Stimulated activated CD8-positive, alpha-beta memory T cell treated with anti-CD3 and anti-CD28 coated beads, Interleukin-4, amount 100 ng/mL, for 4 hours (primary cell): ENCODE measurements around the gene CCL3.

Experiments used
- DNase-seq, 2 donors: peaks; one replicate each; pipeline ENCODE4 v3.0.0-alpha.2; 2020; ENCODE audit warnings: low read depth in 2 of 2, low spot score in 1 of 2

Gene CCL3

GRCh38 chr17:36049643-36050042 lies 40.3 kb downstream of the CCL3 start:
- DNase-seq, result no peak

GRCh38 chr17:36048066-36048465 lies 41.9 kb downstream of the CCL3 start:
- DNase-seq, result no peak
